Tibial artery (tissue), 4 donors: ENCODE measurements around the gene SLC6A17.

Source experiments
- DNase-seq, 2 donors: peaks; one replicate each; pipeline ENCODE4 v3.0.0-alpha.2; 2019
- H3K27ac ChIP-seq, 2 donors: fragments of 200-600 bp; sonication (generic) in 1 of 2; 1 replicate in 1 of 2; 2 replicates in 1 of 2; pipeline ENCODE4 v1.5.1; 2018 to 2019; ENCODE audit warnings: mild to moderate bottlenecking in 1 of 2
- H3K27me3 ChIP-seq, 2 donors: fragments of 200-600 bp; sonication (generic) in 1 of 2; one replicate each; pipeline versions ENCODE4 v1.5.1 to v1.6.0; 2016 to 2019
- H3K36me3 ChIP-seq, 3 donors: fragments of 200-600 bp; sonication (generic) in 2 of 3; one replicate each; pipeline ENCODE4 v1.5.1; 2016 to 2019; ENCODE audit warnings: mild to moderate bottlenecking in 2 of 3
- H3K4me1 ChIP-seq, 4 donors: fragments of 200-600 bp; sonication (generic) in 2 of 4; 1 replicate in 3 of 4; 2 replicates in 1 of 4; pipeline ENCODE4 v1.5.1; 2016 to 2019
- H3K4me3 ChIP-seq, 2 donors: fragments of 200-600 bp; sonication (generic) in 1 of 2; 1 replicate in 1 of 2; 2 replicates in 1 of 2; pipeline ENCODE4 v1.5.1; 2018 to 2019; ENCODE audit warnings: mild to moderate bottlenecking in 2 of 2
- H3K9me3 ChIP-seq, 3 donors: fragments of 200-600 bp; sonication (generic) in 1 of 3; one replicate each; pipeline ENCODE4 v1.5.1; 2016 to 2019
- CTCF ChIP-seq, 2 experiments: fragments of 200-600 bp in 1 of 2; fragments of 450-650 bp in 1 of 2; IDR thresholded peaks; one replicate each; pipeline ENCODE4 v1.5.1; 2017 to 2019; ENCODE audit warnings: antibody characterized with exemption in 2 of 2, mild to moderate bottlenecking in 1 of 2, moderate library complexity in 1 of 2
- intact Hi-C: fragments of 100-400 bp; cut with DNase I; formaldehyde crosslinking; loops from one replicate; pipeline ENCODE4 v1.15.0; 2023; ENCODE audit warnings: low total_unique reads

The SLC6A17 gene

GRCh38 chr1:110233861-110234260 lies 83.6 kb downstream of the SLC6A17 start:
- Histone ChIP-seq H3K27me3 (no peaks in the 10 kb centered on the region), H3K27ac (no peak overlapping the region), H3K36me3 (peaks cover 29 to 65% (median 53%) of the 10 kb centered on the region in 3 donors), H3K4me1 (peaks cover 0 to 12% (median 0%) of the 10 kb centered on the region in 4 donors), H3K4me3 (no peak overlapping the region), H3K9me3 (peaks cover 0 to 8% (median 0%) of the 10 kb centered on the region in 3 donors)
- no peak for DNase-seq
- TF ChIP-seq CTCF (IDR thresholded peaks at IDR 0.05), result no peak
- intact Hi-C loops, result no loop called here

GRCh38 chr1:110234691-110235090 lies 84.4 kb downstream of the SLC6A17 start:
- Histone ChIP-seq H3K9me3 (peaks cover 0 to 8% (median 0%) of the 10 kb centered on the region in 3 donors), H3K4me1 (peaks cover 0 to 12% (median 0%) of the 10 kb centered on the region in 4 donors), H3K27ac (no peak overlapping the region), H3K4me3 (no peak overlapping the region), H3K27me3 (no peaks in the 10 kb centered on the region), H3K36me3 (peaks cover 21 to 57% (median 45%) of the 10 kb centered on the region in 3 donors)
- no peak for TF ChIP-seq CTCF (IDR thresholded peaks at IDR 0.05)
- DNase-seq, result no peak
- intact Hi-C loops, result no loop called here

GRCh38 chr1:110235181-110235833 lies 85.0 kb downstream of the SLC6A17 start:
- H3K4me3 ChIP-seq, result no peak overlapping the region
- H3K27me3 ChIP-seq, result no peaks in the 10 kb centered on the region
- intact Hi-C loops, result no loop called here
- TF ChIP-seq CTCF (IDR thresholded peaks at IDR 0.05), result no peak
- no peak overlapping the region for H3K27ac ChIP-seq
- peaks cover 20 to 51% (median 43%) of the 10 kb centered on the region in 3 donors for H3K36me3 ChIP-seq
- H3K4me1 ChIP-seq, result peaks cover 0 to 14% (median 0%) of the 10 kb centered on the region in 4 donors
- no peak for DNase-seq
- peaks cover 0 to 8% (median 0%) of the 10 kb centered on the region in 3 donors for H3K9me3 ChIP-seq

GRCh38 chr1:110235834-110236682 lies 85.8 kb downstream of the SLC6A17 start:
- no peak overlapping the region for H3K27ac ChIP-seq
- H3K36me3 ChIP-seq, result peaks cover 20 to 43% (median 35%) of the 10 kb centered on the region in 3 donors
- H3K4me3 ChIP-seq, result no peak overlapping the region
- H3K27me3 ChIP-seq, result no peaks in the 10 kb centered on the region
- intact Hi-C loops, result no loop called here
- no peak for DNase-seq
- peaks cover 0 to 8% (median 0%) of the 10 kb centered on the region in 3 donors for H3K9me3 ChIP-seq
- no peak for TF ChIP-seq CTCF (IDR thresholded peaks at IDR 0.05)
- H3K4me1 ChIP-seq, result peaks cover 0 to 13% (median 0%) of the 10 kb centered on the region in 4 donors

GRCh38 chr1:110237386-110238152 lies 87.3 kb downstream of the SLC6A17 start:
- no peak for DNase-seq
- no peaks in the 10 kb centered on the region for H3K27me3 ChIP-seq

More at GRCh38 chr1:110237386-110238152, 87.3 kb downstream of the SLC6A17 start:
- no peak for TF ChIP-seq CTCF (IDR thresholded peaks at IDR 0.05)
- intact Hi-C loops, result no loop called here
- Histone ChIP-seq H3K4me3 (no peak overlapping the region), H3K9me3 (peaks cover 0 to 4% (median 0%) of the 10 kb centered on the region in 3 donors), H3K36me3 (peaks cover 8 to 28% (median 20%) of the 10 kb centered on the region in 3 donors), H3K27ac (no peak overlapping the region), H3K4me1 (peaks cover 0 to 13% (median under 1%) of the 10 kb centered on the region in 4 donors)
